ENCODE measurements around the gene GNAS.

DNA sequence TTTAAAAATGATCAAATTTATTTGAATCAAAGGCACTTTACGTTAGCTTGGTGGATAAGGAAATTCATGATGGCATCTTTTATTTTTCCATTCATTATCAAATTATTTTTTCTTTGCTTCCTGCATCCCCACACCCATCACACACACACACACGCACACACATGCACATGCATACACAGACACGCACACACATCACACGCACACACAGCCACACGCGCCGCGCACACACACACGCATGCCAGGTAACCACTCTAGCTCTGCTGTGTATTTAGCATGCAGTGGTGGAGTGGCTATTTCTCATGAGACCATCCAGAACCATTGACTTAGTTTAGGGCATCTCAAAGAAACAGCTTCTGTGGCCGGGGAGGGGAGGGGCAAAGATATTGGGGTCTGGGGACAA is 47.0 kb downstream of the GNAS start:
- TF ChIP-seq, protein P1, sequence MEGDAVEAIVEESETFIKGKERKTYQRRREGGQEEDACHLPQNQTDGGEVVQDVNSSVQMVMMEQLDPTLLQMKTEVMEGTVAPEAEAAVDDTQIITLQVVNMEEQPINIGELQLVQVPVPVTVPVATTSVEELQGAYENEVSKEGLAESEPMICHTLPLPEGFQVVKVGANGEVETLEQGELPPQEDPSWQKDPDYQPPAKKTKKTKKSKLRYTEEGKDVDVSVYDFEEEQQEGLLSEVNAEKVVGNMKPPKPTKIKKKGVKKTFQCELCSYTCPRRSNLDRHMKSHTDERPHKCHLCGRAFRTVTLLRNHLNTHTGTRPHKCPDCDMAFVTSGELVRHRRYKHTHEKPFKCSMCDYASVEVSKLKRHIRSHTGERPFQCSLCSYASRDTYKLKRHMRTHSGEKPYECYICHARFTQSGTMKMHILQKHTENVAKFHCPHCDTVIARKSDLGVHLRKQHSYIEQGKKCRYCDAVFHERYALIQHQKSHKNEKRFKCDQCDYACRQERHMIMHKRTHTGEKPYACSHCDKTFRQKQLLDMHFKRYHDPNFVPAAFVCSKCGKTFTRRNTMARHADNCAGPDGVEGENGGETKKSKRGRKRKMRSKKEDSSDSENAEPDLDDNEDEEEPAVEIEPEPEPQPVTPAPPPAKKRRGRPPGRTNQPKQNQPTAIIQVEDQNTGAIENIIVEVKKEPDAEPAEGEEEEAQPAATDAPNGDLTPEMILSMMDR (IDR thresholded peaks at IDR 0.05), result no peak
- TF ChIP-seq POLR2A (IDR thresholded peaks at IDR 0.05), result no peak

All from thyroid gland (tissue), 4 donors.